B cell (primary cell): ENCODE data around the gene FAM219A.

Source experiments
- EZH2 ChIP-seq: IDR thresholded peaks from 2 replicates; pipeline ENCODE4 v1.6.1; 2012; ENCODE audit warnings: borderline replicate concordance, low read depth, mild to moderate bottlenecking, moderate library complexity, low read length; ENCODE audit not compliant: insufficient read depth, poor library complexity, severe bottlenecking
- TF ChIP-seq, protein P1 (sequence below): fragments of 200-600 bp; IDR thresholded peaks from one replicate; pipeline ENCODE4 v1.8.0; 2022; ENCODE audit warnings: antibody characterized with exemption, mild to moderate bottlenecking

DNA sequence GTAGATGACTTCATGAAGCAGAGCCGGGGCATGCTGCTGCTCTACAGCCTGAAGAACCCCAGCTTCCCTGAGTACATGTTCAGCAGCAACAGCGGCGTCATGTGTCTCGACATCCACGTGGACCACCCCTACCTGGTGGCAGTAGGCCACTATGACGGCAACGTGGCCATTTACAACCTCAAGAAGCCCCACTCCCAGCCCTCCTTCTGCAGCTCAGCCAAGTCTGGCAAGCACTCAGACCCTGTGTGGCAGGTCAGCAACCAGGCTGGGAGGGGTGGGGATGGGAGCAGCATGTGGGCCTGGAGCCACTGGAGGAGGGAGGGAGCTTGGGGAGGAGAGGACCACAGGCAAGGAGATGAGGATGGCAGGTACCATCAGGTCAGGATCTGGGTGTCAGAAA lies 48.3 kb upstream of the FAM219A start:
- TF ChIP-seq, protein P1, sequence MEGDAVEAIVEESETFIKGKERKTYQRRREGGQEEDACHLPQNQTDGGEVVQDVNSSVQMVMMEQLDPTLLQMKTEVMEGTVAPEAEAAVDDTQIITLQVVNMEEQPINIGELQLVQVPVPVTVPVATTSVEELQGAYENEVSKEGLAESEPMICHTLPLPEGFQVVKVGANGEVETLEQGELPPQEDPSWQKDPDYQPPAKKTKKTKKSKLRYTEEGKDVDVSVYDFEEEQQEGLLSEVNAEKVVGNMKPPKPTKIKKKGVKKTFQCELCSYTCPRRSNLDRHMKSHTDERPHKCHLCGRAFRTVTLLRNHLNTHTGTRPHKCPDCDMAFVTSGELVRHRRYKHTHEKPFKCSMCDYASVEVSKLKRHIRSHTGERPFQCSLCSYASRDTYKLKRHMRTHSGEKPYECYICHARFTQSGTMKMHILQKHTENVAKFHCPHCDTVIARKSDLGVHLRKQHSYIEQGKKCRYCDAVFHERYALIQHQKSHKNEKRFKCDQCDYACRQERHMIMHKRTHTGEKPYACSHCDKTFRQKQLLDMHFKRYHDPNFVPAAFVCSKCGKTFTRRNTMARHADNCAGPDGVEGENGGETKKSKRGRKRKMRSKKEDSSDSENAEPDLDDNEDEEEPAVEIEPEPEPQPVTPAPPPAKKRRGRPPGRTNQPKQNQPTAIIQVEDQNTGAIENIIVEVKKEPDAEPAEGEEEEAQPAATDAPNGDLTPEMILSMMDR: no peak
- TF ChIP-seq EZH2: no peak
